Limb (tissue), 2 donors: ENCODE results near the gene LDLRAD4.
"Not testable (repeated sequence)": the region's sequence is repeated elsewhere in the genome, so short reads cannot be mapped to it uniquely, and the experiment has no call there.

ENCODE experiments used
- DNase-seq, 2 donors: peaks; one replicate each; pipeline ENCODE4 v3.0.0-alpha.2; 2016; ENCODE audit errors: extremely low spot score in 2 of 2

LDLRAD4 gene

GRCh38 chr18:13457327-13457726 lies 238.8 kb downstream of the LDLRAD4 start:
- DNase-seq, result no peak

GRCh38 chr18:13460946-13461345 lies 242.4 kb downstream of the LDLRAD4 start:
- no peak for DNase-seq

- no peak for DNase-seq
Measured at GRCh38 chr18:13461469-13461868, 242.9 kb downstream of the LDLRAD4 start.

GRCh38 chr18:13461936-13462335 lies 243.4 kb downstream of the LDLRAD4 start:
- DNase-seq, result no peak

- DNase-seq, result no peak
Measured at GRCh38 chr18:13462686-13463085, 244.1 kb downstream of the LDLRAD4 start.

- DNase-seq, result no peak
Measured at GRCh38 chr18:13463526-13464210, 245.1 kb downstream of the LDLRAD4 start.

GRCh38 chr18:13464432-13465123 lies 246.0 kb downstream of the LDLRAD4 start:
- DNase-seq, result peak in 1 of 2 donors; percentile 17

GRCh38 chr18:13465124-13465446 lies 246.5 kb downstream of the LDLRAD4 start:
- no peak for DNase-seq

GRCh38 chr18:13465476-13465875 lies 246.9 kb downstream of the LDLRAD4 start:
- DNase-seq, result no peak

- no peak for DNase-seq
Measured at GRCh38 chr18:13470516-13471197, 252.1 kb downstream of the LDLRAD4 start.

GRCh38 chr18:13471198-13471845 lies 252.8 kb downstream of the LDLRAD4 start:
- no peak for DNase-seq

- peak in 1 of 2 donors; percentile 65 for DNase-seq
Measured at GRCh38 chr18:13471971-13472628, 253.5 kb downstream of the LDLRAD4 start.

- DNase-seq, result no peak
Measured at GRCh38 chr18:13473751-13474150, 255.2 kb downstream of the LDLRAD4 start.

GRCh38 chr18:13474336-13474735 lies 255.8 kb downstream of the LDLRAD4 start:
- DNase-seq, result no peak

GRCh38 chr18:13474907-13475545 lies 256.5 kb downstream of the LDLRAD4 start:
- no peak for DNase-seq

- DNase-seq, result not testable (repeated sequence)
Measured at GRCh38 chr18:13476312-13476711, 257.8 kb downstream of the LDLRAD4 start.

- DNase-seq, result no peak
Measured at GRCh38 chr18:13477147-13477683, 258.7 kb downstream of the LDLRAD4 start.

GRCh38 chr18:13480571-13481255 lies 262.2 kb downstream of the LDLRAD4 start:
- DNase-seq, result no peak

GRCh38 chr18:13481331-13481730 lies 262.8 kb downstream of the LDLRAD4 start:
- DNase-seq, result no peak
